PC-3 (cell line): ENCODE data around the gene PSME4.

ENCODE experiments used
- CTCF ChIP-seq: fragments of 300-600 bp; sonication (generic); conservative IDR thresholded peaks from 2 replicates; pipeline ENCODE4 v1.5.1; 2017; ENCODE audit warnings: antibody characterized with exemption, low read depth, mild to moderate bottlenecking, low read length
- EZH2phosphoT487 ChIP-seq: fragments of 300-600 bp; sonication (generic); IDR thresholded peaks from 2 replicates; pipeline ENCODE4 v1.6.1; 2018; ENCODE audit warnings: mild to moderate bottlenecking, antibody characterized with exemption, low read length, borderline replicate concordance

- TF ChIP-seq CTCF (no peak), EZH2phosphoT487 (no peak)
Observed at GRCh38 chr2:53859206-53860181, 111.3 kb downstream of the PSME4 start, which contains the start of gene GPR75.
